GM20000 (cell line): Measurements from ENCODE around the gene DIAPH3.

Experiments used
- DNase-seq: peaks from one replicate; pipeline ENCODE4 v3.0.0; 2012; ENCODE audit warnings: low spot score
- CTCF ChIP-seq: IDR thresholded peaks from 2 replicates; pipeline ENCODE4 v1.5.1; 2012; ENCODE audit warnings: mild to moderate bottlenecking, control low read depth; ENCODE audit errors: extremely low read depth, missing control alignments

The DIAPH3 gene

GRCh38 chr13:60182907-60183306 lies 19.2 kb upstream of the DIAPH3 start:
- TF ChIP-seq CTCF: no peak
- DNase-seq: no peak

- TF ChIP-seq CTCF: no peak
- no peak for DNase-seq
Measured at GRCh38 chr13:60178327-60178726, 14.6 kb upstream of the DIAPH3 start.

- no peak for DNase-seq
- no peak for TF ChIP-seq CTCF
Measured at GRCh38 chr13:60175571-60175970, 11.8 kb upstream of the DIAPH3 start.

GRCh38 chr13:60174113-60174512 lies 10.4 kb upstream of the DIAPH3 start:
- no peak for DNase-seq
- no peak for TF ChIP-seq CTCF

- TF ChIP-seq CTCF: no peak
- DNase-seq: no peak
Measured at GRCh38 chr13:60172111-60172510, 8.4 kb upstream of the DIAPH3 start.

- TF ChIP-seq CTCF: no peak
- no peak for DNase-seq
Measured at GRCh38 chr13:60170414-60170813, 6.7 kb upstream of the DIAPH3 start.

GRCh38 chr13:60169239-60170031 lies 5.7 kb upstream of the DIAPH3 start:
- no peak for TF ChIP-seq CTCF
- no peak for DNase-seq
